T-helper 17 cell (primary cell): ENCODE measurements around the gene RASGRP4. TPM values are rescaled to one million over a fixed set of nuclear protein-coding genes. Genes with fewer than 3 reads are reported as not detected.
A peak's percentile ranks its signal among the peaks of the same experiment; 100 is the strongest.

Source experiments
- ATAC-seq: fragments of 150-1000 bp; cut with Tn5 transposase; 2 replicates; pipeline ENCODE4 v1.10.0; 2021; ENCODE audit warnings: mild to moderate bottlenecking, moderate library complexity
- DNase-seq, 3 donors: peaks; one replicate each; pipeline versions ENCODE4 v3.0.0 to v3.0.0-alpha.2; 2020 to 2021
- H3K9me3 ChIP-seq: one replicate; pipeline ENCODE4 v1.7.0; 2013; ENCODE audit warnings: low read length, mild to moderate bottlenecking; ENCODE audit not compliant: control insufficient read depth, poor library complexity, severe bottlenecking
- H3K27ac Mint-ChIP-seq: one replicate; pipeline ENCODE4 v1.8.0; 2022; ENCODE audit warnings: mild to moderate bottlenecking, moderate library complexity, mixed read lengths
- H3K27me3 Mint-ChIP-seq: one replicate; pipeline ENCODE4 v1.8.0; 2022; ENCODE audit warnings: mixed read lengths
- H3K36me3 Mint-ChIP-seq: one replicate; pipeline ENCODE4 v1.8.0; 2022; ENCODE audit warnings: low read depth, mixed read lengths
- H3K4me1 Mint-ChIP-seq: one replicate; pipeline ENCODE4 v1.8.0; 2022; ENCODE audit warnings: mild to moderate bottlenecking, mixed read lengths
- H3K4me3 Mint-ChIP-seq: one replicate; pipeline ENCODE4 v1.8.0; 2022; ENCODE audit warnings: mild to moderate bottlenecking, moderate library complexity, mixed read lengths
- total RNA-seq, 4 donors: library from RNA in 2 of 4; stranded (reverse) in 2 of 4; gene quantifications; one replicate each; pipeline ENCODE4 v1.2.3 and lab custom pipeline; 2022 to 2026

RASGRP4 gene
- total RNA-seq, 2 donors from 2014 or later, result 1.6 to 2.8 TPM

DNA sequence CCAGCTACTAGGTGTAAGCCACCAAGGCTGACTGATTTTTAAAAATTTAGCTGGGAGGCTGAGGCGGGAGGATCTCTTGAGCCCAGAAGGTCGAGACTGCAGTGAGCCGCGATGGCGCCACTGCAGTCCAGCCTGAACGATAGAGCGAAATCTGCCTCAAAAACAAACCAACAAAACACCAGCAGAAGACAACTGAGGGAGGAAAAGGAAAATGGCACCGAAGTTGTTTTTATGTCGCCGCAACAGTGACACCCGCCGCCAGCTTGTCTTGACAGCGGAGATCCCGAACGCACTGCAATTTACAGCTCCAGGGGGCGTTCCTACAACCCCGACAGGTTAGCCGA, 23.4 kb downstream of the RASGRP4 start:
- H3K4me1 Mint-ChIP-seq, result peaks cover 13% of the 10 kb centered on the region
- ATAC-seq, result no peak
- H3K36me3 Mint-ChIP-seq, result no peaks in the 10 kb centered on the region
- no peak for DNase-seq
- no peaks in the 10 kb centered on the region for H3K9me3 ChIP-seq
- peak overlapping the region; percentile 96 for H3K4me3 Mint-ChIP-seq
- H3K27me3 Mint-ChIP-seq, result no peaks in the 10 kb centered on the region
- peak overlapping the region; percentile 74 for H3K27ac Mint-ChIP-seq

DNA sequence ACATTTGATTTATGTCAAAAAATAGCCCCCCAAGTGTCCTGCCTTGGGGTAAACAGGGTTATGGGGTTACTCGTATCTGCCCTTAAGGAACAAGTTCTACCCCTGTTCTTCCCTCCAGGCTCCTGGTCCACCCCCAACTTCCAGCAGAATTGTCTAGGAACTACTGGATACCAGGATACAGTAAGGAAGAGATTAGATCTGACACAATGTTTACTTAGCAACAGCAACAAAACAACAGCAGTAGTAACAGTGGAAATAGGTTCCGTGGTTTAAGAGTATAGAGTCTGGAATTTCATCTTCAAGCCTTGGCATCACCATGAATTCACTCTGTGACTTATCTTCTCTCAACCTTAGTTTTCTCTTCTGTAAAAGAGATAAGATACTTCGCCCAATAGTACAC, 24.9 kb downstream of the RASGRP4 start:
- no peaks in the 10 kb centered on the region for H3K36me3 Mint-ChIP-seq
- peaks cover 19% of the 10 kb centered on the region for H3K4me1 Mint-ChIP-seq
- no peak for ATAC-seq
- H3K4me3 Mint-ChIP-seq, result no peak overlapping the region
- no peaks in the 10 kb centered on the region for H3K27me3 Mint-ChIP-seq
- no peak for DNase-seq
- H3K9me3 ChIP-seq, result no peaks in the 10 kb centered on the region
- no peak overlapping the region for H3K27ac Mint-ChIP-seq

DNA sequence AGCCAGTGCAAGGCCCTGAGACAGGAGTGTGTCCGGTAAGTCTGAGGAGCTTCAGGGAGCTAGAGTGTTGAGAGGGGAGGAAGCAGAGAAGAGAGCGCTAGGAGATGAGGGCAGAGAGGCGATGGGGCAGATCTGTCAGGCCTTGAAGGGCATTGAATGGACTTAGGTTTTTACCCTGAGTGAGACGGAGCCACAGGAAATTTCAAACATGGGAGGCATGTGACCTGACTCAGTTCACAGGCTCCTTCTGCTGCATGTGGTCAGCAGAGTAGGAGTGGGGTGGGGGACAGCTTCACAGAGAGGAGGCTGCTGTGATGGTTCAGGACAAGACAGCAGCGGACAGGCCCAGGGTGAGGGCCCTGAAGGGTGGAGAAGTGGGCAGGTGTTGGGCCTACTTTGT, 25.7 kb downstream of the RASGRP4 start:
- peak overlapping the region; percentile 3 for H3K27ac Mint-ChIP-seq
- no peak overlapping the region for H3K4me3 Mint-ChIP-seq
- peaks cover 18% of the 10 kb centered on the region for H3K4me1 Mint-ChIP-seq
- DNase-seq (no peak), ATAC-seq (no peak)
- no peaks in the 10 kb centered on the region for H3K27me3 Mint-ChIP-seq
- no peaks in the 10 kb centered on the region for H3K9me3 ChIP-seq
- no peaks in the 10 kb centered on the region for H3K36me3 Mint-ChIP-seq

DNA sequence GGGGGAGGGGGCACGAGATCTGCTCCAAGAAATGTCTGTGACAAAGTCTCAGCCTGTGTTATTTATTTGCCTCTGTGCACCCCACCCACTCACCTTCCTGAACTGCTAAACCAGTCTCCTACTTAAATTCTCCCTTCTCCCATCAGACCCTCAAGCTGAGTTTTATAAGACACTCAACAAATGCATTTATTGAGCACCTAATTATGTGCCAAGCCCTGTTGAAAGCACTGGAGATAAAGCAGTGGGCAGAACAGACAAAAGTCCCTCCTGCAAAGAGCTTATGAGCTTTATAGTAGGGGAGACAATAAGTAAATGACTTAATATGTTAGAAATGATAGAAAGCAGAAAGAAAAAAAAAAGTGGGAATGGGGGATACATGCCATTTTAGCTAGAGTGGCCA, 26.5 kb downstream of the RASGRP4 start:
- H3K4me3 Mint-ChIP-seq, result no peak overlapping the region
- peak overlapping the region; percentile 2 for H3K27ac Mint-ChIP-seq
- no peaks in the 10 kb centered on the region for H3K9me3 ChIP-seq
- peaks cover 19% of the 10 kb centered on the region for H3K4me1 Mint-ChIP-seq
- no peak for ATAC-seq
- no peaks in the 10 kb centered on the region for H3K27me3 Mint-ChIP-seq
- DNase-seq, result no peak
- no peaks in the 10 kb centered on the region for H3K36me3 Mint-ChIP-seq

DNA sequence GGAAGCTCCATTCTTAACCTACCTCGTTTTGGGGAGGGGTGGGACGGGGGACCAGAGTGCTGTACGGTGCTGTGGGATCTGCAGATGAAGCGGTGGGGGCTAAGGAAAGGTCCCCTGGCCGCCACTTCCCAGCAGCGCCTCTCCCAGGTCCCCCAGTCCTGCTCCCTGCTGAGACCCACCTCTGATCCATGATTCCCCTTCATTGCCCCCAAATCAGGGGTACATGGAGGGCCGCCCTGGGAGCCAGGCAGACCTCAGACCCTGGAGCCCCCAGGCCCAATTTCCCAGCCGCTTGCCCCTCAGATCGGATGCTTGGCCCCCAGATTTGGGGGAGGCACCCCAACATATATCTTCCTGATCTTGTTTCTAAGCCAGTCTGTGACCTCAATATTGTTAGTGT, 26.9 kb downstream of the RASGRP4 start:
- no peaks in the 10 kb centered on the region for H3K9me3 ChIP-seq
- Mint-ChIP-seq H3K4me1 (peaks cover 18% of the 10 kb centered on the region), H3K4me3 (no peak overlapping the region), H3K36me3 (no peaks in the 10 kb centered on the region), H3K27me3 (no peaks in the 10 kb centered on the region), H3K27ac (peak overlapping the region; percentile 2)
- DNase-seq, result no peak
- no peak for ATAC-seq

DNA sequence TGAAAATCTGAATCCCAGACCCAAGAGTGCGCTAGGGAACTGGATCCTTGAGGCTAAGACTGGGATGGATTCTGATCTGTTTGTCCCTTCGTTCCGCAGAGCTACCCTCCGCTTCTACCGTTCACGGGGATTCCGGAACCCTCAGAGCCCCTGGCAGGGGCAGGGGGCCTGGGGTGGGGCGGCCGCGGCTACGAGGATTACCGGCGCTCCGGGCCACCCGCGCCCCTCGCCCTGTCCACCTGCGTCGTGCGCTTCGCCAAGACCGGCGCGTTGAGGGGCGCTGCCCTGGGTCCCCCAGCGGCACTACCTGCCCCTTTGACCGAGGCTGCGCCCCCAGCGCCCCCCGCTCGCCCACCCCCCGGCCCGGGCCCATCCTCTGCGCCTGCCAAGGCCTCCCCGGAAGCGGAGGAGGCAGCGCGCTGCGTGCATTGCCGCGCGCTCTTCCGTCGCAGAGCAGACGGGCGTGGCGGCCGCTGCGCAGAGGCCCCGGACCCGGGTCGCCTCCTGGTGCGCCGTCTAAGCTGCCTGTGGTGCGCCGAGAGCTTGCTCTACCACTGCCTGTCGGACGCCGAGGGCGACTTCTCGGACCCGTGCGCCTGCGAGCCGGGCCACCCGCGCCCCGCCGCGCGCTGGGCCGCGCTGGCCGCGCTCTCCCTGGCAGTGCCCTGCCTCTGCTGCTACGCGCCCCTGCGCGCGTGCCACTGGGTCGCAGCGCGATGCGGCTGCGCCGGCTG, 30.5 kb downstream of the RASGRP4 start:
- Mint-ChIP-seq H3K27ac (no peak overlapping the region), H3K27me3 (no peaks in the 10 kb centered on the region), H3K4me3 (peak overlapping the region; percentile 86), H3K4me1 (peaks cover 24% of the 10 kb centered on the region), H3K36me3 (no peaks in the 10 kb centered on the region)
- peak; percentile 83 for ATAC-seq
- DNase-seq, result peak in 1 of 3 donors; percentile 19
- H3K9me3 ChIP-seq, result no peaks in the 10 kb centered on the region

DNA sequence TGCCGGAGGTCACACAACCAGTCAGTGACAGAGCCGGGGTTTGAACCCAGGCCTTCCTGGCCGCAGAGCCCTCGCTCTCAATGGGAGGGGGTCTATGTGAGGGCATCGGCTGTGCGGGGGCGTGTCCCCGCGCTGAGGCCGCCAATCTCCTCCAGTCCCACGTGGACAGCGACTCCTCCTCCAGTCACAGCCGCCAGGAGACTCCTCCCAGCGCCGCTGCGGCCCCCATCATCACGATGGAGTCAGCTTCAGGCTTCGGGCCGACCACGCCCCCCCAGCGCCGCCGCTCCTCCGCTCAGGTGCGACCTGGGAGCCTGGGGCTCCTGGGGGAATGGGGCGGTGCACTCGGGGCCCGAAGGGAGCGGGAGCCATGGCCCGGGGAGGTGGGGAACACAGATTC, 31.5 kb downstream of the RASGRP4 start:
- peak; percentile 74 for ATAC-seq
- Mint-ChIP-seq H3K4me3 (peak overlapping the region; percentile 86), H3K27ac (no peak overlapping the region), H3K27me3 (no peaks in the 10 kb centered on the region), H3K4me1 (peaks cover 28% of the 10 kb centered on the region), H3K36me3 (no peaks in the 10 kb centered on the region)
- H3K9me3 ChIP-seq, result no peaks in the 10 kb centered on the region
- peak; percentile 44 to 59 (median 45) for DNase-seq

DNA sequence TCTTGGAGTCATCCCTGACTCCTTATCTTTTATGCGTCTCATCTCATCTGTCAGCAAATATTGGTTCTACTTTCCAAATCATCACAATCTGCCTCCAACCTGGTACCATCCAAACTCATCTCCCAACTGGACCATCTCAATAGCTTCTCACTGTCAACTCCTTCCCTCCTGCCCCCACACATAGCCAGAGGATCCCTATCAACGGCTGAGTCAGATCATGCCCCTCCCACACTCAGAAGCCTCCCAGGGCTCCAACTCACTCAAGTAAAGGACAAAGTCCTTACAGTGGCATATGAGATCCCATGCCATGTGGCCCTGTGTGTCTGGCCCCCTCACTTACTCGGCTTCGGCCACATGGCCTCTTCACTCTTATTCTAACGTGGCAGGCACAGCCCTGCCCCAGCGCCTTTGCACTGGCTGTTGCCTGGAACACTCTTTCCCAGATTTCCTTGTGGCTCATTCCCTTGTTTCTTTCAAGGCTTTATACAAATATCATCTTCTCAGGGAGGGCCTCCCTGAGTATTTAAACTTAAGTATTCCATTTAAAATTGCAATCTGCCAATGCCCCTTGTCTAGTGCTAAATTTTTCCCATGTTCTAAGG, 33.2 kb downstream of the RASGRP4 start:
- Mint-ChIP-seq H3K4me1 (peaks cover 36% of the 10 kb centered on the region), H3K4me3 (no peak overlapping the region), H3K36me3 (no peaks in the 10 kb centered on the region), H3K27me3 (no peaks in the 10 kb centered on the region), H3K27ac (peak overlapping the region; percentile 72)
- ATAC-seq (no peak), DNase-seq (no peak)
- no peaks in the 10 kb centered on the region for H3K9me3 ChIP-seq

DNA sequence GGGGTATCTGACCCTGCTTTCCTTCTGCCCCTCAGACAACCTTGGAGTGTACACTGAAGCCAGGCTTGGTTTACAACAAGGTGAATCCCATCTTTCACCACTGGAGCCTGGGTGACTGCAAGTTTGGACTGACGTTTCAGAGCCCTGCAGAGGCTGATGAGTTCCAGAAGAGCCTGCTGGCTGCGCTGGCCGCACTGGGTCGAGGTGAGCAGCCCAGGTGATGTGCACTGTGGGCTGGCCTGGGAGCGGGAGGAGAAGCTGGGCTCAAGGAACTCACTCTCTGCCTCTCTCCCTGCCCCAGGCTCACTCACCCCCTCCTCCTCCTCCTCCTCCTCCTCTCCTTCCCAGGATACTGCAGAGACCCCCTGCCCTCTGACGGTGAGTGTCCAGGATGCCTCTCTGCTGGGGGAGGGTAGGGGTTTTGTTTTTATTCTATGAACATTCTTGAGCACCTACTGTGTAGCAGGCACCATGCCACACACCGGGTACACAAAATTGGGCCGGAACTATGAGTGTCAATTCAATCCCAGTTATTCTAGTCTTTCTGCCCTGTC, 34.0 kb downstream of the RASGRP4 start:
- H3K9me3 ChIP-seq, result no peaks in the 10 kb centered on the region
- ATAC-seq (no peak), DNase-seq (no peak)
- no peaks in the 10 kb centered on the region for H3K27me3 Mint-ChIP-seq
- H3K36me3 Mint-ChIP-seq, result peaks cover 2% of the 10 kb centered on the region
- H3K4me1 Mint-ChIP-seq, result peaks cover 39% of the 10 kb centered on the region
- no peak overlapping the region for H3K4me3 Mint-ChIP-seq
- peak overlapping the region; percentile 72 for H3K27ac Mint-ChIP-seq

DNA sequence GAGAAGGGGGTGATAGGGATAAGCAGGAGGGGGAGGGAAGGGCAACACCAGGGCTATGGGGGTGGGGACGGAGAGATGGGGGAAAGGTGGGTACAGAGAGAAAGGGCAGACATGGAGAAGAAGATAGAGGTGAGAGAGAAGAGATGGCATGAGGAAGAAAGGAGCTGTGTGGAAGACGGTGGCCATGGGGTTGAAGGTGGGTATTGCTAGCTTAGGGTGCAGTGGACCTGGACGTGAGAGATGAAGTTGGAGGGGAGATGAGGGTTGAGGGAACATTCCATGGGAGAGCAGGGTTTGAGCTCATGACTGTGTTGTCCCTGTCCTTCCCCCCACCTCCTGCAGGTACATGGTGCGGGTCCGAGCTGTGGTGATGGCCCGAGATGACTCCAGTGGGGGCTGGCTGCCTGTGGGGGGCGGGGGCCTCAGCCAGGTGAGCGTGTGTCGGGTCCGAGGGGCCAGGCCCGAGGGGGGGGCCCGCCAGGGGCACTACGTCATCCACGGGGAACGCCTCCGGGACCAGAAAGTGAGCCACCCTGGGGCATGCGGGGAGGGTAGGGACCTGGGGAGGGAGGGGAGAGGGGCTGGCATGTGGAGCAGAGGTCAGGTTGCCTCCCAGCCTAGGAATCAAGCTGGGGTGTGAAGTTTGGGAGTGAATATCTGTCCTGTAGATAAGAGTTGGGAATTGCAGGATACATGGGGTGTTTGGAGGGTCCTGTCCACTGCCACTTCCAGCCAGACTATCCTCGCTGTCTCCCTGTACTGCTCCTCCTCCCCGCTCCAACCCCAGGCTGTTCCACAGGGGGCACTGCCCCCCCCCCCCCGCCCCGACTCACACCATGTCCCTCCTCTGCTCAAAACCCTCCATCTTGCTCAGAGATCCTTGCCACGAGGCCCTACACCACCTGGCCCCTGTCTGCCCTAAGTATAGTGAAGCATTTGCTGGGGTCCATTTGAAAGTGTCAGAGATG, 35.8 kb downstream of the RASGRP4 start:
- H3K9me3 ChIP-seq, result no peaks in the 10 kb centered on the region
- DNase-seq (no peak), ATAC-seq (no peak)
- peaks cover 33% of the 10 kb centered on the region for H3K4me1 Mint-ChIP-seq
- no peak overlapping the region for H3K27ac Mint-ChIP-seq
- peaks cover 2% of the 10 kb centered on the region for H3K36me3 Mint-ChIP-seq
- no peaks in the 10 kb centered on the region for H3K27me3 Mint-ChIP-seq
- peak overlapping the region; percentile 85 for H3K4me3 Mint-ChIP-seq

DNA sequence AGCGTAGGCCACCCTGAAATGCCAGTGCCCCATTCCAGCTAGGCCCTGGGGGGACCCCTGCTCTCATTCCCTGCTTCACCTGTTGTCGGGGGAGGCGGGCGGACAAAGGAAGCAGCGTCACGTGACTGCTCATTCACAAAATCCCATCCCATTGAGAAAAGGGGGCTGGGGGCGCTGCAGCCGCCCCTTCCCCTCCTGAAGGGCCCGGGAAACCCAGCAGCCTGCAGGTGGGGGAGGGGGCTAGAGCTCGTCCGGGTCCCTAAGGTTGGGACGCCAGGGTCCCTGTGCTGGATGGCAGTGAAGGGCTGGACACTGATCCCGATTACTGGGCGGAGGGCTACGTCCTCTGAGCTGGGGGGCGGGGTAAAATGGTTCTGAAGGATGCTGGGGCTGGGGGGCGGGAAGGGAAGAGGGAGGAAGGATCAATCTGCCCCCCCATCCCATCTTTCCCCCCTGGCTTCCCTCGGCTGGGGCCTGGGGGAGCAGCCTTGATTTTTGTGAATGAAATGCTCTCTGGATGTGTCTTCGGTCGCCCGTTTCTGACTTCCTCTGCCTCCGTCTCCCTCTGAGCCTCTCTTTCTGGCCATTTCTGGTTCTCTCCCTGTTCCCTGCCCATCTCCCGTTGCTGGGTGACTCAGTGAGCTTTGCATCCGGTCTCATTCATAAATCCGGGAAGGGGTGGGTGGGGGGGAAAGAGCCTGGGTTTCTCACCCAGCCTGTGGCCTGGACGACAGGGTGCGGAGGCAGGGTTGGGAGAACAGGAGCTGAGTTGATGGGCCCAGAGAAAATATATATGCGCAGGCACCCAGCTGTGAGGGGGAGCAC, 36.7 kb downstream of the RASGRP4 start:
- Mint-ChIP-seq H3K27me3 (no peaks in the 10 kb centered on the region), H3K36me3 (peaks cover 2% of the 10 kb centered on the region), H3K4me3 (peak overlapping the region; percentile 85), H3K27ac (no peak overlapping the region), H3K4me1 (peaks cover 32% of the 10 kb centered on the region)
- ATAC-seq (no peak), DNase-seq (no peak)
- no peaks in the 10 kb centered on the region for H3K9me3 ChIP-seq

DNA sequence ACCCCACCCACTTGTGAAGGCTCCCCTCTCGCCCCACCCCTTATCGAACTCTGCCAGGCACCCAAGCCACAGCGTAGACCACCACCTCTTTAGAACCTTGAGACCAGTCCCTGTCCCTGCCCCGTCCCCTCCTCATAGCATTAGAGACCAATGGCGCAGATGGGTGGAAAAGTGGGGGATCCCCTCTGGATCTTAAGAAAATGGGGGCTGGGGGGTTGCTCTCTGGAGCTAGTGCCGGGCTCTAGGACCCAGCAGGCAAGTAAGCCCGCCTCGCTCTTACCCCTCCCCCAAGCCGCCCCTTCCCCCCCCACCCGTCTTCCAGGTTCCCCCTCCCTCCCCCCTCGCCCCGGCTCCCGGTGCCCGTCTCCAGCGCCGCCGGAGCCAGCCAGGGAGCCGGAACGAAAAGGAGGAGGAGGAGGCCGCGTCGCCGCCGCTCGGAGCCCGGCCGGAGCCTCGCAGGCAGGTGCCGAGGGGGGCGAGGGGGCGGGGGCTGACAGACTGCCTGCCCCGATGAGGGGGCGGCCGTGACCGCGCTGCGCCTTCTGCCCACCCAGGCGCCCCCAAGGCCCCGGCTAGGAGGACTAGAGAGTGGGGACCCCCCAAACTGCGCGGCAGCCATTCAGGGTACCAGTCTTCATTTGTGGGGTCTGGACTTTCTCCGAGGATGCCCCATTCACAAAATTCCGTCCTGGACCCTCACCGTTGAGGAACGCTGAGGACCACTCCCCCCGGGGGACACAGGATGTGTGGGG, 37.5 kb downstream of the RASGRP4 start, which contains the start of gene SPRED3:
TSS of gene SPRED3 (plus strand) at position 349 of the 752 bp plus-strand sequence. CDS start 1,606 bp downstream, outside the sequence.
- ATAC-seq, result no peak
- no peaks in the 10 kb centered on the region for H3K27me3 Mint-ChIP-seq

More for the DNA sequence above, 37.5 kb downstream of the RASGRP4 start, which contains the start of gene SPRED3:
- H3K4me3 Mint-ChIP-seq, result peak within 1 kb of the TSS; percentile 93
- no peaks in the 10 kb centered on the region for H3K9me3 ChIP-seq
- peaks cover 26% of the 10 kb centered on the region for H3K4me1 Mint-ChIP-seq
- DNase-seq, result peak in 1 of 3 donors; percentile 41
- H3K27ac Mint-ChIP-seq, result peak within 1 kb of the TSS; percentile 85
- peaks cover 3% of the 10 kb centered on the region for H3K36me3 Mint-ChIP-seq
